GM19035 (cell line): ENCODE results near the gene TNFAIP2.

Source experiments
- ATAC-seq: cut with Tn5 transposase; IDR thresholded peaks from one replicate; pipeline ENCODE4 v1.9.1; 2021; ENCODE audit not compliant: unreplicated experiment

The TNFAIP2 gene

GRCh38 chr14:103179094-103179493 lies 55.8 kb downstream of the TNFAIP2 start:
- ATAC-seq, result no peak

DNA sequence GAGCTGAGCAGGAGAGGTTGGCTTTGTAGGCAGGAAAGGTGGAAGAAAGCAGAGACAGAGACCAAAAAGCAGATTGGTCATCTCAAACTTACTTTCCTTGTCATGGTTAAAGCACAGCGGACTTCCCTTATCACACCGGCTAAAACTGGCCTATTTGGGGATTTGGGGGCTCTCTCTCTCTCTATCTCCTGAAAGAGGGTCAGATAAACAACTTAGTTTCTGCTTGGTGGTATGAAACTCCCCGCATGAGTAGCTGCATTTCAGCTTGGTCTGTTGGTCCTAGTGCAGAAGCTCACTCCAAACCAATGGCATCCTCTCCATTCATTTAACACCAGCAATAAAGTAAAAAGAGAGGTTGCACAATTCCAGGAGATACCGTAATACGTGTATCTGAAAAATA lies 57.1 kb downstream of the TNFAIP2 start:
- ATAC-seq, result no peak

- ATAC-seq, result no peak
These were observed 60.8 kb downstream of the TNFAIP2 start for GRCh38 chr14:103184046-103184445.

DNA sequence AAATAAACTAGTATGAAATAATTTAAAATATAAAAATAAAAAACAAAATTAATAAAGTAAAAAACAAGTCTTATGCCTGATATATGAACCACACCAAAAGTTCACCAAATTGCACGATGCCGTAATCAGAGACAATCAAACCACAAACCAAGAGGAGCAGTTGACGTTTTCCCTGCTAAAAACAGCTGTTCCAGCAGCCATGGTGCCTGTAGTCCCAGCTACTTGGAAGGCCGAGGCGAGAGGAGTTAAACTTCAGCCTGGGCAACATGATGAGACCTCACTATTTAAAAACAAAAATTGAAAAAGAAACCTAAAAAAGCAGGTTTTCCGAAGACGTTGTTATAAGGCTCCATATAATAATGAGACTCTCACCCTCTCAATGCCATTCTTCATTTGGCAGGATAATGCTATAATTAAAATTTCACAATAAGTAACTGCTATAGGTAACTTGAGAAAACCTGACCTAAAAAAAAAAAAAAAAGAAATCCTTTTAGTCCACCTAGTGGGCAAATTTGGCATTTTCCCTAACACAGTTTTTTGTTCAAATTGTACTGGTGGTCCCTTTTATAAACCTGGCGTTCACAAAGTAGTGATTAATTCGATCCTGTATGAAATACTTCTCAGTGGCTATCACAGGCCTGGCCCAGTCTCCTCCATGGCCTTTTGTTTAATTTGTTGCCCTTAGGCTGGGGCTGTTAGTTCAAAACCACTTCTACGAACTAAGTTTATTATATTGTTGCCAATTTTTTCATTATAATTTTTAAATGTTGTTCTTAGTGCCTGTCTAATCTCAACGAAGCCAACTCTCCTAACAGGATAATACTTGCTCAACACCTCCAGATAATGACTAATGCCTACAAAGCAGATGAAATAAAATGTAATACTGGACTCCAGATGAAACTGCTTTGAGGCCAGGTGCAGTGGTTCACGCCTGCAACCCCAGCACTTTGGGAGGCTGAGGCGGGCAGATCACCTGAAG lies 62.1 kb downstream of the TNFAIP2 start:
- no peak for ATAC-seq

DNA sequence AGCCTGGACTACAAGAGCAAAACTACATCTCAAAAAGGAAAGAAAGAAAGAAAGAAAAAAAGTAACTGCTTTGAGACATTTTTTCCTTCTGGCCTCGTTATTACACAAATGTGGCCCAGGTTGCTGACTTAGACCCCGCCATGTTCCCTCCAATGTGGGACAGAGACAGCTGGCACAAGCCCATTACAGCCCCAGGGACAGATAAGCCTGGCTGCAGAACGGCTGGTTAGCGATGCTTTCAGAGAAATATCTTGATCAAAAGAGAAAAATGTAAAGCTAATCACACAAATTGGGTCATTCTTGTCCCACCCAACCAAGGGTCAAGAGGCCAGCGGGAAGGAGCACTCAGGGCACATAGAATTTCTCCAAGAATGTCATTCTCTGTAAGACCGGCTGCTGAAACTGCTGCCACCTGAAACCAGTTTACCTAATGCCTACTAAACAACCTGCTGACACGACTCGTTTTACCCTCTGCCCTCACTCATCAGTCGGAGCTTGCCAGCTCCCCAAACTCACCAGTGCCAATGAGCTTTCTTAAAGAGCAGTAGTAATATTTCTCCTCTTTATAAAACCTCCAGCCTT lies 63.1 kb downstream of the TNFAIP2 start:
- ATAC-seq, result no peak
